Measurements from ENCODE around the gene VPS51.

Gene VPS51

GRCh38 chr11:65095974-65096806, at the start of gene VPS51:
Gene VPS51 (plus strand): TSS chr11:65096214. CDS start chr11:65096251, 37 bp downstream.
- peak; percentile 71 to 85 for DNase-seq

DNA sequence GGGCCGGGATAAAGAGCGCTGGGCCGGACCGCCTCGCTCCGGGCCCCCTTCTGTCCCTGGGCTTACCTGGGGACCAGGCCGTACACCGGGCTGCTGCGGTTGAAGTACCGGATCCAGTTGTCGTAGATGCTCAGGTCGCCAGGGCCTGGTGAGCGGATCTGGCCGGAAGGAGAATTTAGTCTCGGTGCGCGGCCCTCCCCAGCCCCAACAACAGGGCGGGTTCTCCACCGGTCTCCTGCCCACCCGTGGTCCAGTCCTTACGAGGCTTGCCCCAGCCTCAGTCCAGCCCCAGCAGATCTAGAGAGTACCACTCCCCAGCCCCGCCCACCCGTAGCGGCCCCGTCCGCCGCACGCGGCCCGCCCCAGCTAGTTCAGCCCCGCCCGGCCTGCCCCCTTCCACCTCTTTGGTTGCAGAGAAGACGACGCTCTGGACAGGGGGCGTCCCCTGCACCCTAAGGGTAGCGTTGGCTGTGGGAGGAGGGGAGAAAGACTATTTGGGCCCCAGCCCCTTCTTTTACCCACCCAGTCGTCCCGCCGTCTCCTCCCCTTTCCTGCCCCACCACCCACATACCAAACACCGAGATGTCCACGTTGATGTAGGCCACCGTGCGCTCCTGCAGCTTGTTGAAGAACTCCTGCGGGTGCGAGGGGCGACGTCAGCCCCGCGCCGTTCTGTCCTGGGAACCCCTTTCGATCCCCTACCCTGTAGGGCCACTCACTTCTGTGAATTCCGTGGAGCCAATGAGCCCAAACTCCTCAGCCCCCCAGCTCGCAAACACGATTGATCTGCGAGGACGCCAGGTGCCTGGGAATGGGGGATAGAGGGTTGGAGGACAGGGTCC, 48.2 kb upstream of the VPS51 start:
- DNase-seq, result no peak

DNA sequence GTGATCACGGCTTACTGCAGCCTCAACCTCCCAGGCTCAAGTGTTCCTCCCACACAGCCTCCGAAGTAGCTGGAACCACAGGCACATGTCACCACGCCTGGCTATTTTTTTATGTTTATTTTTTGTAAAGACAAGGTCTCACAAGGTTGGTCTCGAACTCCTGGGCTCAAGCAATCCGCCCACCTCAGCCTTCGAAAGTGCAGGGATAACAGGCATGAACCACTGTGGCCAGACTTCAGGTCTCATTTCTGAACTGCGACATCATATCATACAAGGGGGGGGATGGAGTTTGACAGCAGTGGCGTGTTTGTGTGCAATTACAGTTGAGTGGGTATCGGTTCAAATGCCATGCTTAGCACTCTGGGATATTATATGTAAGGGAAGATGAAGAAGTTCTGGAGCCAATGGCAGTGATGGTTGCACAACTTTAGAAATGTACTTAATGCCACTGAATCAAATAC, 44.6 kb upstream of the VPS51 start:
- no peak for DNase-seq

DNA sequence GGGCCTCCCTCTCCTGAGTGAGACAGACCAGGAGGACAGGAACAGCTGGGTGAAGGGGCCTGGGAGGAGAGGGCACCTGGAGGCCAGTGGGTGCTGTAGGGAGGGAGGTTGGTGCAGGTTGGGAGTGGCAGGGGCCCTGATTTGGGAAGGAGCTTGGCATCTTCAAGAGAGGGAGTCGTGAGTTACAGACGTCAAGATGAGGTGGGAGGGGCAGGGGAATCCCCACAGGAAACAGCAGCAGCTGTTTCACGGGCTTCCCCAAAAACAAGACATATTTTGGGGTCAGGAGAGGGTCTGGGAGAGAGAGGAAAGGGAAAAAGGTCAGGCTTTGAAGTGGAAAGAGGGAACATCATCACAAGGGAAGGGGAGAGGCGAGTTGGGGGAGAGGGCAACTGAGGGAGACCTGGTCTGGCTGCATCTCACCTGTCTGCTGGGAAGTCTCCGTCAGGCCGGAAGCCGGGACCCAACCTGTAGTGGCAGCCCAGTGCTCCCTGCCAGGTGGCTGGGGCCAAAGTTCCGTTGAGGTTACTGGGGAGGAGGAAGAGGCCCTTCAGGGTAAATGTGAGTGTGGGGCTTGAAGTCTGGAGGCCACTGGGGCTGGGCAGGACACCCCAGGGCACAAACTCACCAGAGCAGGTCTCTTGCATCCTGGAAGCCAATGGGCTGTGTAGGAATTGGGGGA, 42.0 kb upstream of the VPS51 start:
- DNase-seq, result no peak

GRCh38 chr11:65055538-65055937, 40.5 kb upstream of the VPS51 start:
- no peak for DNase-seq

GRCh38 chr11:65056999-65057398, 39.0 kb upstream of the VPS51 start:
- no peak for DNase-seq

- DNase-seq, result no peak
Observed at GRCh38 chr11:65057526-65057925, 38.5 kb upstream of the VPS51 start.

GRCh38 chr11:65058012-65058411, 38.0 kb upstream of the VPS51 start:
- DNase-seq, result no peak

DNA sequence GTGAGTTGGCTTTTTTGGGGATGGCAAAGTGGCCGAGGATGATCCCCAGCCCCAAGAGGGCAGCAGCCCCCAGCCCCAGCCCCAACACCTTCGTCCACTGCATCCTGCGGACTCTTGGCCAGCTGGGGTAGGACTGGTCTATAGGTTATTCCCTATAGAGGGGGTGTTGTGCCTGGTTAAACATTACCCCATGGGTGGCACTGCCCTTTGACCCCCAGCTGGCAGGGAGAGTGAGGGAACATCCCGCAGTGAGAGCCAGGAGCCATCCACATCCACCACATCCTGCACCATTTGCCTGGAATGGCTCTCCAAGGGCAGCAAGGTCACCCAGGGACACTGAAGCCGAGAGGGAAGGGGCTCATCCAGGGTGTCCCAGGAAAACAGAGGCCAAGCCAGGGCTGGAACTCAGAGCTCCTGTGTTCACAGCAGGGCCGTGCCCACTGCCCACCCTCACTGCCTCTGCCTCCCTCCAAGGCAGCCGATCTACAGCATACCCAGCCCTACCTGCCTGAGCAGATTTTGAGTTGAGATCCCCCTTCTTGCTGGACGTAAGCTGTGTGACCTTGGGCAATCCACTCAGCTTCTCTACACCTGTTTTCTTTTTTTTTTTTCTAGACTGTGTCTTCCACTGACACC, 37.5 kb upstream of the VPS51 start, which contains the start of gene NAALADL1:
NAALADL1 (minus strand) TSS at position 135 of the 636 bp plus-strand sequence; CDS start at position 103, 32 bp downstream.
- no peak for DNase-seq

GRCh38 chr11:65059523-65059922, 36.5 kb upstream of the VPS51 start:
- DNase-seq, result no peak

- no peak for DNase-seq
Observed at GRCh38 chr11:65059959-65060824, 35.8 kb upstream of the VPS51 start.

- DNase-seq, result no peak
Observed at GRCh38 chr11:65060913-65061408, 35.1 kb upstream of the VPS51 start.

GRCh38 chr11:65063532-65063931, 32.5 kb upstream of the VPS51 start:
- DNase-seq, result no peak

DNA sequence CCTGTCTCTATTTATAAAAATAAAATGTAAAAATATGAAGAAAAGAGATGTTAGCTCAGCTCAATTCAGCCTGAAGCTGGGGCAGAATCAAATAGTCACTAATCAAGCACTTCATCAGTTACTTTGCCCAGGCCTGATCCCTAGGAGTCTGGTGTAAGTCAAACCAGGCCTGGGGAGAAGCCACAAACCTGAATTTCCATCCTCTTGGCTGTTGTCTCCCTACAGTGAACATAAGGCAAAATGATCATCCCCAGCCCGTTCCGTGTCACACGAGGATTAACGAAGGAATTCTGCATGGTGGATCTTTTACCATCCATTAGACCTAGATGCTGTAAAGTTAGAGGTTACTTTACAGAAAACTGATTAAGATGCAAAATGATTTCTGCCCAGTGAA, 31.2 kb upstream of the VPS51 start:
- no peak for DNase-seq

DNA sequence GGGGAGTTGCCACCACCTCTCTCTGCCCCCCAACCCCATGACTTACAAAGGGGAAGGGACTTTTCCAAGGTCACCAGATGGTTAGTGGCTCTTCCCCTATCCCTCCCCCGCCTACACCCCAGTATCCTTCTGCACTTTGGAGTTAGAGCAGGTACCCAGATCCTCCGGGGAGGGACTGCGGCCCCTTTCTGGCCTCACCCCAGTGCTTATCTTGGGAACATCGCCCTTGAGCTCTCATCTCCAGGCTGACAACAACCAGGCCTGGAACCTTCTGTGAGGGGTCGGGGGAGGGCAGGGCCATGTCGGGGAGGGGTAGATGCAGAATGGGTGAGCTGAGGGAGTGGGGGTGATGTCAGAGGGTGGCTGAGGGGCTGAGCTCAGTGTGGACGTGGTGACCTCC, 30.2 kb upstream of the VPS51 start:
- no peak for DNase-seq

DNA sequence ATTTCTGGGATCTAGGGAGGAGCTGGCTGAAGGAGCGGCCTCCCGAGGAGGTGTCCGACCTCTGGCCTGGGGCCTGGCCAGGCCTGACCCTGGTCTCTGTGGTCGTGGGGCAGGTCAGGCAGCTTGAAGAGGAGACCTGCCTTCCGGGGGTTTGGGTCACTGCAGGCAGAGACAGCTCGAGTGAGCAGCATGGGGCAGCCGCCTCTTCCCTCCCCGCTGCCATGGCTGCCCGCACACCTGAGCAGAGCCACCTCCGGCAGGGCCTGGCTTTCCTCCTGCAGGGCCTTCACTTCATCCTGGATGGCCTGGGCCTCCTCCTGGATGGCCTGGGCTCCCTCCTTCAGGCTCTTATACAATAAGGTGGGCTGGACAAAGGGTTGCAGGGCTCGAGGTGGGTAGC, 29.7 kb upstream of the VPS51 start:
- DNase-seq, result no peak

DNA sequence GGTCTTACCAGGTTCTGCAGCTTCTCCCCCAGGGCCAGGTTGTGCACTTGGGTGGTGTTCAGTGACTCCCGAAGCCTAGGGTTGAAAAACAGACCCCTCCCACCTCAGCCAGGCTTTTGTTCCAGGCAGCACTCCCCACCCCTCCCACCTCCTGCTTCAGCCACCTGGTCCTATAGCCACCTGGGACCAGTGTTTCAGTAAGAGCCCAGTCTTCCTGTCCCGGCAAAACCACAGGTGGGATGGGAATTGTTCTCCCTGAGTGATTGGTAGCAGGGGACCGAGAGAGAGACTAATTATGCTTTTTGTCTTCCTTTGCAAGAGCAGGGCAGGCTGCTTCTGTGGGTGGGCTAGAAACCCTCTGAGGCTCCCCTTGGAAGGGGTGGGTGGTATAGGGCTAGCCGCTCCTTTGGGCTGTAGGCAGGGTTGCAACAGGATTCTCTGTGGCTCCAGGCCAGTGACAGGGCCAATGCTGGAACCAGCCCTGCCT, 29.2 kb upstream of the VPS51 start:
- no peak for DNase-seq

- no peak for DNase-seq
Observed at GRCh38 chr11:65067446-65067845, 28.6 kb upstream of the VPS51 start.

DNA sequence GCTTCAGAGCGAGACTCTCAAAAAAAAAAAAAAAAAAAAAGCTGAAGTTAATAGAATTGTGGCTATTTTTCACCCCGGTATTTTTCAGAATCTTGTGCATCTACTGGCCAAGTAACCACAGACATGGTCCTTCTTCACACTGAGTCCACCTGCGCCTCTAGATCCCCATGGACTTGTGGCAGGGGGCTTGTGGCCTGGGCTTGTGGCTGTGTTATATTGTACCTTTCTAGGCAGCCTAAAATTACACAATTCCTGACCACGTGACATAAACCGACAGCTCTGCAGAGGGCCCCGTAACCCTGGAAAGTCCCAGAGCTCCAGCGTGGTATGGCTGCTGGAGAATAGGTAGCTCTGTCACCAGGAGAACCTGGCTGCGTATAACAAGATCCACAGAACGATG, 26.8 kb upstream of the VPS51 start:
- DNase-seq, result no peak

DNA sequence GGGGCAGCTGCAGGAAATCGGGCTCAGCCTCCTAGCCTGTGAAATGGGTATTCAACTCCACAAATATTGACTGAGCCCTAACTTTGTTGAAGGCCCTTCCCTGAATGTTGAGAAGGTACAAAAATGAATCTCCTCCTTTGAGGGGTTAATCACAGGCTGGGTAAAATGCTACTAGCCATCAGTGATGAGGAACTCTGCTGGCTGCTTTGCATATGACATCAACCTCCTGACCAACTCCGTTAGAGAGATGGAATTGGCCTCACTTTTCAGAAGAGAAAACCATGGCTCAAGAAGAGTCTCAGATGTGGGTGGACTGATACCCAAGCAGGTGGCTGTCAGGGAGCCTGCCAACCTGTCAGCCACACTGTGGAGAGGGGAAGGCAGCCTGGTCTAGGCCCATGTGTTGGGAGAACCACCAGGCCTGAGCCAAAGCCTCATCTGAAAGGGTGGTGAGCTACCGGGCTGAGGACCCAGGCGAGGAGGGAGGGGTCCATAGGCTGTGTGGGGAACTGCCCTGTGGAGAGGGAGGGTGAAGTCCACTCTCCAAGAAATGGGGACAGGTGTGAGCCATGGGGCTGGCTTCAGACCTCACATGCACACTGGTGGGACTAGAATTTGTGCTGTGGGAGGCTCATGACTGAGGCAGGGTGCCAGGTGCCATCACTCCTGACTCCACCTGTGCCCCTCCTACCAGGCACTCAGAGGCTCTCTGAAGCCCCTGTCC, 23.9 kb upstream of the VPS51 start:
- DNase-seq, result no peak

GRCh38 chr11:65072631-65072966, 23.4 kb upstream of the VPS51 start:
- DNase-seq, result no peak

Measured in SW 1271 (cell line).